Measurements from ENCODE around the gene TSPOAP1.

Gene TSPOAP1

DNA sequence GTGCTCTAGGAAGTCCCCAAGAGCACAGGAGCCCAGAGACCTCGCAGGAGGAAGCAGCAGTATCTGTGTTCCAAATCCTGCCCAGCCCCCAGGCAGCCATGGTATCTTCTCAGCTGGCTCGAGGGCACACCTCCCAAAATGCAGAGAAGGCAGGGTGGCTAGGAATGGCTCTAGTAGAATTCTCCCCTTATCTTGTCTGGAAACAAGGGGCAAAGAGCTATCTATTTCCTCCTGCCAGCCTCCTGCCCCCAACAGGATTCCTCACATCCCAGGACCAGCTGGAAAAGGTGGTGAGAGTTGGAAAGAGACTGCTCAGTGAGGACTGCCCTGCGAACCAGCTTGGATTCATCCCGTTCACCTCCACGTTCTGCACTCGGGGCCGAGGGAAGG, 8.6 kb upstream of the TSPOAP1 start:
- no peak overlapping the region for H3K23ac ChIP-seq (ENCODE audit: low read length in 2 of 2)
- peak overlapping the region in 1 of 2 experiments; percentile 6 for H3K14ac ChIP-seq (ENCODE audit: low read length in 2 of 2)
- peaks cover 18% of the 10 kb centered on the region for H3K4me1 ChIP-seq (ENCODE audit: control insufficient read depth, insufficient read depth, low read depth, low read length)
- peak overlapping the region; percentile 8 for H2AFZ ChIP-seq (ENCODE audit: low read depth, low read length)
- no peak for DNase-seq
- no peaks in the 10 kb centered on the region for H3K9me3 ChIP-seq (ENCODE audit: control insufficient read depth, low read length)
- H3K27me3 ChIP-seq (ENCODE audit: control insufficient read depth in 1 of 2, insufficient read depth in 1 of 2, low read length in 2 of 2): no peaks in the 10 kb centered on the region
- H3K18ac ChIP-seq (ENCODE audit: low read depth in 1 of 2, low read length in 2 of 2): peak overlapping the region; percentile 65 to 67
- no peaks in the 10 kb centered on the region for H3K36me3 ChIP-seq (ENCODE audit: control insufficient read depth in 1 of 2, insufficient read depth in 2 of 2, low read depth in 1 of 2, low read length in 2 of 2)
- no peak overlapping the region for H3K4me3 ChIP-seq (ENCODE audit: insufficient read depth in 1 of 2, low read depth in 1 of 2, low read length in 2 of 2)
- no peak overlapping the region for H2BK120ac ChIP-seq (ENCODE audit: low read depth, low read length)
- 59% methylated on average over 6 of the region's 7 CpGs for WGBS
- H4K8ac ChIP-seq (ENCODE audit: low read length): peak overlapping the region; percentile 78
- no peaks in the 10 kb centered on the region for H3K79me1 ChIP-seq (replicated peaks; ENCODE audit: low read length, poor library complexity, severe bottlenecking)
- H2AK5ac ChIP-seq (ENCODE audit: low read length, severe bottlenecking): no peak overlapping the region
- no peak overlapping the region for H2BK5ac ChIP-seq (ENCODE audit: low read depth, low read length, poor library complexity, severe bottlenecking)
- peak overlapping the region; percentile 25 for H4K91ac ChIP-seq (ENCODE audit: low read length)
- H3K27ac ChIP-seq (ENCODE audit: low read length, poor library complexity, severe bottlenecking): no peak overlapping the region
- no peak overlapping the region for H3K4me2 ChIP-seq (ENCODE audit: low read length, poor library complexity, severe bottlenecking)
- no peak overlapping the region for H2BK12ac ChIP-seq (ENCODE audit: low read length in 2 of 2)
- H3K9ac ChIP-seq (ENCODE audit: low read length): peak overlapping the region; percentile 58
- no peak overlapping the region for H3K4ac ChIP-seq (ENCODE audit: low read depth in 1 of 2, low read length in 2 of 2)
- no peak overlapping the region for H2BK15ac ChIP-seq (ENCODE audit: low read depth, poor library complexity, severe bottlenecking)

DNA sequence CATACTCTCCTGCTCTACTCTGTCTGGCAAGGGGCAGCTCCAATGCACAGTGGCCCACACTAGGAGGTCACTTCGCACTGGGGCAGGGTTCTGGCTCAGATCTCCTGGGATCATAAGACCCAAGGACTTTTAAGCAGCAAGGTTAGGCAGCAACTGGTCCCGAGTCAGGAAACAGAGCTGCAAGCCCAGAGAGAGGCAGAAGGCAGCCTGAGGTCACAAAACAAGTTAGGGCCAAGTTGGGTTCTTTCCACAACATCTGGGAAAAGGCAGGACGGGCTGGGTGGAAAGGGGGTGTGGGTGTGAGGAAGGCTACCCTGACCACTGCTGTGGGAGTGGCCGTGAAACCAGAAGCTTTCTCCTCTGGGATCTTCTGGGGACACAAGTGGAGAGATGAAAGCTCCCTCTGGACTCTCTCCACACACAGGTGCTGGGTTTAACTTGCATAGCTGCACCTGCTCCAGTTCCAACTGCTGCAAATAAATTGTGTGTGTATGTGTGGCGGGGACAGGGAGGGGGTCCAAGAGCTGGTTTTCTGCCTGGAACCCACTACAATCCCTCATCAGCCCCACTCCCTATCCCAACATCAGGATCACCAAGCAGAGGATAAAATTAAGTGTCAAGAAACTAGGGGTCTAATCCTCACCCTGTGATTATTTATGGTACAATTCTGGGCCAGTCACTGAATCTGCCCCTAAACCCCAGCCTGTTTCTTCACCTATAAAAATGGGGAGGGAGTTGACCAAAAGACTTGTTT, 8.0 kb upstream of the TSPOAP1 start:
- H3K9me3 ChIP-seq (ENCODE audit: control insufficient read depth, low read length): no peaks in the 10 kb centered on the region
- no peak overlapping the region for H3K4me3 ChIP-seq (ENCODE audit: insufficient read depth in 1 of 2, low read depth in 1 of 2, low read length in 2 of 2)
- WGBS: 81% methylated on average over 4 of the region's 5 CpGs
- H4K91ac ChIP-seq (ENCODE audit: low read length): peak overlapping the region; percentile 28
- H2BK12ac ChIP-seq (ENCODE audit: low read length in 2 of 2): peak overlapping the region; percentile 17 to 75
- no peak overlapping the region for H3K14ac ChIP-seq (ENCODE audit: low read length in 2 of 2)
- H3K36me3 ChIP-seq (ENCODE audit: control insufficient read depth in 1 of 2, insufficient read depth in 2 of 2, low read depth in 1 of 2, low read length in 2 of 2): no peaks in the 10 kb centered on the region
- H2AK5ac ChIP-seq (ENCODE audit: low read length, severe bottlenecking): no peak overlapping the region
- H2BK15ac ChIP-seq (ENCODE audit: low read depth, poor library complexity, severe bottlenecking): no peak overlapping the region
- H3K27me3 ChIP-seq (ENCODE audit: control insufficient read depth in 1 of 2, insufficient read depth in 1 of 2, low read length in 2 of 2): no peaks in the 10 kb centered on the region
- H3K79me1 ChIP-seq (replicated peaks; ENCODE audit: low read length, poor library complexity, severe bottlenecking): no peaks in the 10 kb centered on the region
- peak overlapping the region in 1 of 2 experiments; percentile 11 for H3K23ac ChIP-seq (ENCODE audit: low read length in 2 of 2)
- no peak overlapping the region for H3K4me2 ChIP-seq (ENCODE audit: low read length, poor library complexity, severe bottlenecking)
- peak overlapping the region in 1 of 2 experiments; percentile 33 for H3K4ac ChIP-seq (ENCODE audit: low read depth in 1 of 2, low read length in 2 of 2)
- H4K8ac ChIP-seq (ENCODE audit: low read length): peak overlapping the region; percentile 45
- no peak overlapping the region for H2BK120ac ChIP-seq (ENCODE audit: low read depth, low read length)
- H2BK5ac ChIP-seq (ENCODE audit: low read depth, low read length, poor library complexity, severe bottlenecking): no peak overlapping the region
- H3K9ac ChIP-seq (ENCODE audit: low read length): no peak overlapping the region
- H3K18ac ChIP-seq (ENCODE audit: low read depth in 1 of 2, low read length in 2 of 2): peak overlapping the region; percentile 7 to 67
- no peak overlapping the region for H3K27ac ChIP-seq (ENCODE audit: low read length, poor library complexity, severe bottlenecking)
- H2AFZ ChIP-seq (ENCODE audit: low read depth, low read length): peak overlapping the region; percentile 61
- H3K4me1 ChIP-seq (ENCODE audit: control insufficient read depth, insufficient read depth, low read depth, low read length): peaks cover 18% of the 10 kb centered on the region
- no peak for DNase-seq

DNA sequence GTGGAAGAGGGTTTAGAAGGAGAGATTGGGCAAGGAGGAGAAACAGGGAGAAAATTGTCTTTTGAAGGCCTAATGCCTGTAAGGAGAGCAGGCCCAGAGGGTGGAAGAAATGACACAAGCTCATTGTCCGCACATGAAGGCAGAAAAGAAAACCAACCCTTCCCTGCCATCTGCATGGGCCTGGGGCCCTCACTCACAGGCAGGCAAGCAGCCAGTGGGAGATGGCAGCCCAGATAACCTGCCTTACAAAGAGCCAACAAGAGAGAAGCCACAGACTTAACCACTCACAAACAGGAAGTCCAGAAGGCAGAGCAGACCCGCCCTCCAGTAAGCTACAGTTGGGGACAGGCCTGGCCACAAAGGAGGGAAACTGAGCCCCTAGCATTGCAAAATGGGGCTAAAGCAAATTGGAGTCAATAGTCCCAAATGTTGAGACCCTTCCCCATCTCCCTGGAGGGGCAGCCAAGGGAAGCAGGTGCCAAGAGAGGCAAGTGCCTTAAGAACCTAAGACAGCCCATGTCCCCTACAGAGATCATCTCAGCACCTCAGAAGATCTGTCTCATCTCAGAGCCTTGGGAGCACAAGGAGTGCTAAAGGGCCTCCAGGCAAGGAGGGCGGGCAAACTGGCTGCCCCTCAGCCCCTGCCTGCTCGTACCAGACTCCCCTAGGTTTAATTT, 7.3 kb upstream of the TSPOAP1 start:
- peak overlapping the region in 1 of 2 experiments; percentile 63 for H3K18ac ChIP-seq (ENCODE audit: low read depth in 1 of 2, low read length in 2 of 2)
- H3K4me3 ChIP-seq (ENCODE audit: insufficient read depth in 1 of 2, low read depth in 1 of 2, low read length in 2 of 2): no peak overlapping the region
- H3K27ac ChIP-seq (ENCODE audit: low read length, poor library complexity, severe bottlenecking): no peak overlapping the region
- no peak overlapping the region for H3K14ac ChIP-seq (ENCODE audit: low read length in 2 of 2)
- H3K4me2 ChIP-seq (ENCODE audit: low read length, poor library complexity, severe bottlenecking): no peak overlapping the region
- DNase-seq: no peak
- H3K9ac ChIP-seq (ENCODE audit: low read length): no peak overlapping the region
- H3K79me1 ChIP-seq (replicated peaks; ENCODE audit: low read length, poor library complexity, severe bottlenecking): no peaks in the 10 kb centered on the region
- no peak overlapping the region for H2BK15ac ChIP-seq (ENCODE audit: low read depth, poor library complexity, severe bottlenecking)
- H3K36me3 ChIP-seq (ENCODE audit: control insufficient read depth in 1 of 2, insufficient read depth in 2 of 2, low read depth in 1 of 2, low read length in 2 of 2): no peaks in the 10 kb centered on the region
- no peaks in the 10 kb centered on the region for H3K9me3 ChIP-seq (ENCODE audit: control insufficient read depth, low read length)
- peaks cover 23% of the 10 kb centered on the region for H3K4me1 ChIP-seq (ENCODE audit: control insufficient read depth, insufficient read depth, low read depth, low read length)
- H2BK12ac ChIP-seq (ENCODE audit: low read length in 2 of 2): peak overlapping the region; percentile 19 to 83
- H2AFZ ChIP-seq (ENCODE audit: low read depth, low read length): peak overlapping the region; percentile 61
- H2BK120ac ChIP-seq (ENCODE audit: low read depth, low read length): no peak overlapping the region
- H2BK5ac ChIP-seq (ENCODE audit: low read depth, low read length, poor library complexity, severe bottlenecking): no peak overlapping the region
- peak overlapping the region; percentile 28 for H4K91ac ChIP-seq (ENCODE audit: low read length)
- peak overlapping the region; percentile 81 for H4K8ac ChIP-seq (ENCODE audit: low read length)
- H3K27me3 ChIP-seq (ENCODE audit: control insufficient read depth in 1 of 2, insufficient read depth in 1 of 2, low read length in 2 of 2): no peaks in the 10 kb centered on the region
- no peak overlapping the region for H3K4ac ChIP-seq (ENCODE audit: low read depth in 1 of 2, low read length in 2 of 2)
- peak overlapping the region in 1 of 2 experiments; percentile 11 for H3K23ac ChIP-seq (ENCODE audit: low read length in 2 of 2)
- no peak overlapping the region for H2AK5ac ChIP-seq (ENCODE audit: low read length, severe bottlenecking)
- 87% methylated on average over 4 of the region's 4 CpGs for WGBS

DNA sequence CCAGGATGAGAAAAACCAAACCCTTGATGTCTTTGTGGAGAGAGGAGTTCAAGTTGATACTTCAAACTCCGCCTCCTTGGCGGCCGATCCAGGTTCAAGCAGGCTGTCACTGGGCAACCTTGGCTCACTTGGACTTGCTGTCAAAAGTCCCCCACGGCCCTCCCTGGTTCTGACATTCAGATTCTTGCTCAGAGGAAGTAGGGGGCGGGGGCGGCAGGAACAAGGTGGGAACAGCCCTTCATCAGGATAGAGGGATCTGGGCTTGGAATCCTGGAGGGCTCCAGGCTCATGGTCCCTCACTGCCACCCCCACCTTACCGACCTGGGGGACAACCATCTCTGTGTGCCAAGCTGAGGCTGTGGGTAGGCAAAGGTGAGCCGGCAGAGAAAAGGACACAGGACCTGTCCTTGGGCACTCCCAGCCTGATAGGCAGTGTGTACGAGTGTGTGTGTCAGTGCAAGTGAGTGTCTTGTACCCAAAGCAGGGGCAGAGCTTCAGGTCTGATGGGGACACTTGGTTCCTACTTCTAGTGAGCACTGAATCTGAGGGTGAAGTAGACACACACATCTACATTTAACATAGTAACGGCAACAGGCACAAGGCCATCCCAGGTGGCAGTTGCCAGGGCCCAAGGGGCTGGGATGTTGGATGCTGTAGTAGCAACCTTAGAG, 6.6 kb upstream of the TSPOAP1 start:
- no peak overlapping the region for H2BK120ac ChIP-seq (ENCODE audit: low read depth, low read length)
- no peaks in the 10 kb centered on the region for H3K27me3 ChIP-seq (ENCODE audit: control insufficient read depth in 1 of 2, insufficient read depth in 1 of 2, low read length in 2 of 2)
- no peak overlapping the region for H3K9ac ChIP-seq (ENCODE audit: low read length)
- H3K4me2 ChIP-seq (ENCODE audit: low read length, poor library complexity, severe bottlenecking): no peak overlapping the region
- H2BK5ac ChIP-seq (ENCODE audit: low read depth, low read length, poor library complexity, severe bottlenecking): no peak overlapping the region
- 84% methylated on average over 10 of the region's 10 CpGs for WGBS
- no peak overlapping the region for H3K4ac ChIP-seq (ENCODE audit: low read depth in 1 of 2, low read length in 2 of 2)
- DNase-seq: no peak
- H3K27ac ChIP-seq (ENCODE audit: low read length, poor library complexity, severe bottlenecking): no peak overlapping the region
- H3K4me3 ChIP-seq (ENCODE audit: insufficient read depth in 1 of 2, low read depth in 1 of 2, low read length in 2 of 2): no peak overlapping the region
- H3K9me3 ChIP-seq (ENCODE audit: control insufficient read depth, low read length): no peaks in the 10 kb centered on the region
- H3K18ac ChIP-seq (ENCODE audit: low read depth in 1 of 2, low read length in 2 of 2): no peak overlapping the region
- no peaks in the 10 kb centered on the region for H3K36me3 ChIP-seq (ENCODE audit: control insufficient read depth in 1 of 2, insufficient read depth in 2 of 2, low read depth in 1 of 2, low read length in 2 of 2)
- H2AFZ ChIP-seq (ENCODE audit: low read depth, low read length): no peak overlapping the region
- H4K8ac ChIP-seq (ENCODE audit: low read length): no peak overlapping the region
- H3K4me1 ChIP-seq (ENCODE audit: control insufficient read depth, insufficient read depth, low read depth, low read length): peaks cover 23% of the 10 kb centered on the region
- H2BK15ac ChIP-seq (ENCODE audit: low read depth, poor library complexity, severe bottlenecking): peak overlapping the region; percentile 6
- H2BK12ac ChIP-seq (ENCODE audit: low read length in 2 of 2): peak overlapping the region; percentile 6 to 19
- no peak overlapping the region for H3K23ac ChIP-seq (ENCODE audit: low read length in 2 of 2)
- H3K14ac ChIP-seq (ENCODE audit: low read length in 2 of 2): no peak overlapping the region
- H2AK5ac ChIP-seq (ENCODE audit: low read length, severe bottlenecking): no peak overlapping the region
- peak overlapping the region; percentile 19 for H4K91ac ChIP-seq (ENCODE audit: low read length)
- H3K79me1 ChIP-seq (replicated peaks; ENCODE audit: low read length, poor library complexity, severe bottlenecking): no peaks in the 10 kb centered on the region
